Natural killer cell (primary cell): ENCODE measurements around the gene AFAP1. TPM values are rescaled to one million over a fixed set of nuclear protein-coding genes. Genes with fewer than 3 reads are reported as not detected.

Experiments used
- ATAC-seq, 3 donors: fragments of 150-1000 bp in 2 of 3; fragments of 200-7000 bp in 1 of 3; cut with Tn5 transposase; 1 replicate in 1 of 3; 2 replicates in 2 of 3; pipeline ENCODE4 v1.10.0; 2021; ENCODE audit warnings: mild to moderate bottlenecking in 2 of 3, moderate library complexity in 2 of 3
- DNase-seq, 2 donors: peaks; one replicate each; pipeline versions ENCODE4 v3.0.0 to v3.0.0-alpha.2; 2013 to 2021; ENCODE audit warnings: mixed read lengths in 1 of 2
- H3K27ac ChIP-seq: one replicate; pipeline ENCODE4 v1.5.1; 2013; ENCODE audit warnings: mild to moderate bottlenecking, low read length
- H3K27me3 ChIP-seq: one replicate; pipeline ENCODE4 v1.6.1; 2013; ENCODE audit warnings: low read length; ENCODE audit not compliant: control insufficient read depth, insufficient read depth
- H3K36me3 ChIP-seq: one replicate; pipeline ENCODE4 v1.6.1; 2013; ENCODE audit warnings: low read length; ENCODE audit not compliant: control insufficient read depth, insufficient read depth
- H3K4me1 ChIP-seq: one replicate; pipeline ENCODE4 v1.6.1; 2013; ENCODE audit warnings: low read length; ENCODE audit not compliant: control insufficient read depth, insufficient read depth
- H3K4me3 ChIP-seq: one replicate; pipeline ENCODE4 v1.5.1; 2013; ENCODE audit warnings: low read length
- H3K9me3 ChIP-seq: one replicate; pipeline ENCODE4 v1.6.1; 2013; ENCODE audit warnings: low read length; ENCODE audit not compliant: control insufficient read depth, insufficient read depth
- H3K27ac Mint-ChIP-seq, 2 donors: one replicate each; pipeline ENCODE4 v1.8.0; 2022; ENCODE audit warnings: mild to moderate bottlenecking in 2 of 2, mixed read lengths in 2 of 2, moderate library complexity in 1 of 2
- H3K27me3 Mint-ChIP-seq, 2 donors: one replicate each; pipeline ENCODE4 v1.8.0; 2022; ENCODE audit warnings: low read depth in 2 of 2, mixed read lengths in 2 of 2
- H3K36me3 Mint-ChIP-seq: one replicate; pipeline ENCODE4 v1.8.0; 2022; ENCODE audit warnings: mixed read lengths
- H3K4me1 Mint-ChIP-seq, 2 donors: one replicate each; pipeline ENCODE4 v1.8.0; 2022; ENCODE audit warnings: mixed read lengths in 2 of 2
- H3K4me3 Mint-ChIP-seq: one replicate; pipeline ENCODE4 v1.8.0; 2022; ENCODE audit warnings: mild to moderate bottlenecking, moderate library complexity, mixed read lengths
- H3K9me3 Mint-ChIP-seq, 2 donors: one replicate each; pipeline ENCODE4 v1.8.0; 2022; ENCODE audit warnings: mixed read lengths in 2 of 2
- WGBS: methylation state at CpG from one replicate; pipeline ENCODE4 v1.1.7; 2013; ENCODE audit warnings: missing lambda C conversion rate; ENCODE audit not compliant: insufficient coverage; 5-methylcytosine and 5-hydroxymethylcytosine counted together
- intact Hi-C: fragments of 100-400 bp; cut with micrococcal nuclease; formaldehyde crosslinking; loops from one replicate; pipeline ENCODE4 v1.14.2; 2022
- total RNA-seq, 4 donors: library from RNA; stranded (reverse); fragments of 120-200 nt in 1 of 4; gene quantifications; one replicate each; pipeline versions ENCODE4 v1.2.3 to v1.2.4, GENCODE V29; 2013 to 2022
- TF ChIP-seq, protein P1 (sequence below): fragments of 200-600 bp; IDR thresholded peaks from one replicate; pipeline ENCODE4 v1.8.0; 2022; ENCODE audit warnings: antibody characterized with exemption

AFAP1 gene
- total RNA-seq, 3 donors from 2014 or later (not counting 1 experiment from before 2014, with no cell fraction given) = 4.9 to 12.5 (median 9.5) TPM

DNA sequence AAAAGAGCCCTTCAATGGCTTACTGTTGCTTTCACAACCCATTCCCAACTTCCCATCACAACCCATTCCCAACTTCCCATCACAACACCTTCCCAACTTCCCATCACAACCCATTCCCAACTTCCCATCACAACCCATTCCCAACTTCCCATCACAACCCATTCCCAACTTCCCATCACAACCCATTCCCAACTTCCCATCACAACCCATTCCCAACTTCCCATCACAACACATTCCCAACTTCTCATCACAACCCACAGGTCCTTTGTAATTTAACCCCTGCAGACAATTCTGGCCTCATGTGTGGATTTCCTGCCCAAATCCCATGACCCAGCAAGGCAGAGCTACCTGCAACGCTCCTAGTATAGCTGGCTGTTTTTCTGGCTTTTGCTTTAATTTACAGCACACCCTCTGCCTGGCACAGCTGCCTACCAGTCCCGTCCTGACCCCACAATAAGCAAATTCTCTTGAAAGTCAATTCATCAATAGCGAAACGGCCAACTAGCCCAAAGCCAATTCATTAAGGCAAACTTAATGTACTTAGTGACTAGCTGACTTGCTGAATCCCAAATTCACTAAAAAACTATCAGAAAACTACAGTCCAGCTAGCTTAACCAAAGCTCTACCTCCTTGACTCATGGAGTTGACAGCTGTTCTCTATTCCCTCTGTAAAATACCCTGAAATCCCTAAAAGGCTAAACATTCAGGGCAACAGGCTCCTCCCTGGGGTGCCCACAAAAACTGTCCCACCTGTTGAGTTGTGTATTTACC, 75.6 kb downstream of the AFAP1 start:
- Mint-ChIP-seq H3K9me3 (peaks cover 2 to 6% of the 10 kb centered on the region in 2 donors), H3K4me1 (peaks cover 14% of the 10 kb centered on the region in 2 donors), H3K27ac (peak overlapping the region; percentile 74 to 92), H3K4me3 (peak overlapping the region; percentile 73), H3K27me3 (no peaks in the 10 kb centered on the region), H3K36me3 (peaks cover 10% of the 10 kb centered on the region)
- DNase-seq (peak in 1 of 2 donors; percentile 30), ATAC-seq (peak; percentile 46 to 62 (median 51))
- Histone ChIP-seq H3K27me3 (no peaks in the 10 kb centered on the region), H3K27ac (no peak overlapping the region), H3K9me3 (no peaks in the 10 kb centered on the region), H3K4me1 (no peaks in the 10 kb centered on the region), H3K4me3 (no peak overlapping the region), H3K36me3 (no peaks in the 10 kb centered on the region)
- WGBS = 95% methylated on average over 4 of the region's 4 CpGs
- intact Hi-C loops = no loop called here
- TF ChIP-seq, protein P1, sequence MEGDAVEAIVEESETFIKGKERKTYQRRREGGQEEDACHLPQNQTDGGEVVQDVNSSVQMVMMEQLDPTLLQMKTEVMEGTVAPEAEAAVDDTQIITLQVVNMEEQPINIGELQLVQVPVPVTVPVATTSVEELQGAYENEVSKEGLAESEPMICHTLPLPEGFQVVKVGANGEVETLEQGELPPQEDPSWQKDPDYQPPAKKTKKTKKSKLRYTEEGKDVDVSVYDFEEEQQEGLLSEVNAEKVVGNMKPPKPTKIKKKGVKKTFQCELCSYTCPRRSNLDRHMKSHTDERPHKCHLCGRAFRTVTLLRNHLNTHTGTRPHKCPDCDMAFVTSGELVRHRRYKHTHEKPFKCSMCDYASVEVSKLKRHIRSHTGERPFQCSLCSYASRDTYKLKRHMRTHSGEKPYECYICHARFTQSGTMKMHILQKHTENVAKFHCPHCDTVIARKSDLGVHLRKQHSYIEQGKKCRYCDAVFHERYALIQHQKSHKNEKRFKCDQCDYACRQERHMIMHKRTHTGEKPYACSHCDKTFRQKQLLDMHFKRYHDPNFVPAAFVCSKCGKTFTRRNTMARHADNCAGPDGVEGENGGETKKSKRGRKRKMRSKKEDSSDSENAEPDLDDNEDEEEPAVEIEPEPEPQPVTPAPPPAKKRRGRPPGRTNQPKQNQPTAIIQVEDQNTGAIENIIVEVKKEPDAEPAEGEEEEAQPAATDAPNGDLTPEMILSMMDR = no peak

DNA sequence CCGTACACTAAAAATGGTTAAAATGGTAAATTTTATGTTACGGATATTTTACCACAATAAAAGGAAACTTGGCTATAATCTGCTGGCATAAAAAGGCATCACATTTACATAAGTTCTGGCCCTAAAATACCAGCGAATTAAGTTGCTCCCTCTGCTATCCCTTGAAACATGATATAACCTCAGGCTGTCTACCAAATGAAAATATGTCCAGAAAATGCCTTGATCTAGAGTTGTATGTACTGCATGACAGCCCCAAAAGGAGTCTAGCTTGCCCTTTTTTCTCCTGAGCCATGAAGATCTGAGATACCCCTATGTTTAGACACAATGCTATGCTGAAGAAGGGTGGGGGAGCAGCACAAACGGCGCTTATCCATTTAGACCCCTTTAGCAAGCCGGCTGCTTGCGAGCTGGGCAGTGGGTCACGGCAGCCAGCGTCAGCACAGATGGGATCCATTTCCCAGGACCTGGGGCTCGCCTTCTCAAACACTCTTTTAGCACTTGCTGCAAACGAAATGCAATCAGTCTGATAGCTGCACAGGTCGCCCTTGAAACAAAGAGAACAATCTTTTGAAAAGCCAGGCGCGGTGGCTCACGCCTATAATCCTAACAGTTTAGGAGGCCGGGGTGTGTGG, 77.0 kb downstream of the AFAP1 start:
- Histone ChIP-seq H3K36me3 (no peaks in the 10 kb centered on the region), H3K4me3 (no peak overlapping the region), H3K27me3 (no peaks in the 10 kb centered on the region), H3K4me1 (no peaks in the 10 kb centered on the region), H3K27ac (no peak overlapping the region), H3K9me3 (no peaks in the 10 kb centered on the region)
- peaks cover 2 to 6% of the 10 kb centered on the region in 2 donors for H3K9me3 Mint-ChIP-seq
- TF ChIP-seq, protein P1 = no peak
- ATAC-seq (no peak), DNase-seq (no peak)
- peak overlapping the region in 1 of 2 donors; percentile 92 for H3K27ac Mint-ChIP-seq
- peaks cover 10% of the 10 kb centered on the region for H3K36me3 Mint-ChIP-seq
- intact Hi-C loops = no loop called here
- H3K27me3 Mint-ChIP-seq = no peaks in the 10 kb centered on the region
- peaks cover 8 to 9% of the 10 kb centered on the region in 2 donors for H3K4me1 Mint-ChIP-seq
- WGBS = 89% methylated on average over 14 of the region's 16 CpGs
- H3K4me3 Mint-ChIP-seq = no peak overlapping the region

DNA sequence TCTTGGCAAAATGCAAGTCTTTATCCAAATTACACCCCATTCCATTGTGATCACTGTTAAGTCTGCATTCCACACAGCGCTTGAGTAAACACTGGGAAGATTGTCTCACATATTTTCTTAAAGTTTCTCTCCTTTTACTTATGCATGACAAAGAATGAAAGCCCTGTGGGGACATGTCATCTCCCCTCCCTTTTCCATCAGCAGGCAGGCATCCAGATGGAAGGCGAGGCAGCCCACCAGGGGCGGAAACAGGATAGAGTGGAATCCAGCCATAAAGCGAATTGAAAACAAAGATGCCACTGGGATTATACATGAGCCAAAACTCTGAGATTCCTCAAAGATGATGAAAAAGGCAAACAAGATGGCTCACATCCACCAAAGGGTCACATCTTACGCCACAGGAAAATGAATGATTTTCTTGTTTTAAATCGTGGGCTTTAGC, 78.2 kb downstream of the AFAP1 start:
- peaks cover 8 to 9% of the 10 kb centered on the region in 2 donors for H3K4me1 Mint-ChIP-seq

More for the DNA sequence above, 78.2 kb downstream of the AFAP1 start:
- no peak overlapping the region for H3K27ac Mint-ChIP-seq
- H3K36me3 Mint-ChIP-seq = peaks cover 10% of the 10 kb centered on the region
- ATAC-seq (no peak), DNase-seq (no peak)
- H3K4me3 ChIP-seq = no peak overlapping the region
- no peaks in the 10 kb centered on the region for H3K36me3 ChIP-seq
- no peaks in the 10 kb centered on the region for H3K4me1 ChIP-seq
- WGBS = 80% methylated on average over 6 of the region's 6 CpGs
- no peaks in the 10 kb centered on the region for H3K27me3 ChIP-seq
- TF ChIP-seq, protein P1 = no peak
- no peaks in the 10 kb centered on the region for H3K27me3 Mint-ChIP-seq
- no peak overlapping the region for H3K4me3 Mint-ChIP-seq
- no peak overlapping the region for H3K27ac ChIP-seq
- H3K9me3 ChIP-seq = no peaks in the 10 kb centered on the region
- peaks cover 2 to 6% of the 10 kb centered on the region in 2 donors for H3K9me3 Mint-ChIP-seq
- intact Hi-C loops = no loop called here
